Stimulated activated CD8-positive, alpha-beta memory T cell treated with anti-CD3 and anti-CD28 coated beads, Interleukin-15, amount 100 ng/mL, for 1 hour (primary cell): ENCODE measurements around the gene GNLY.
"Not testable (repeated sequence)": the region's sequence is repeated elsewhere in the genome, so short reads cannot be mapped to it uniquely, and the experiment has no call there.

Experiments
- DNase-seq: peaks from one replicate; pipeline ENCODE4 v3.0.0-alpha.2; 2020; ENCODE audit warnings: low read depth

The GNLY gene

GRCh38 chr2:85694052-85695025, at the start of gene GNLY:
Gene GNLY, plus strand, starts transcription at chr2:85694358. Its CDS starts 61 bp downstream, at chr2:85694419.
- DNase-seq, result no peak

- no peak for DNase-seq
Observed at GRCh38 chr2:85644909-85645308, 49.2 kb upstream of the GNLY start.

DNA sequence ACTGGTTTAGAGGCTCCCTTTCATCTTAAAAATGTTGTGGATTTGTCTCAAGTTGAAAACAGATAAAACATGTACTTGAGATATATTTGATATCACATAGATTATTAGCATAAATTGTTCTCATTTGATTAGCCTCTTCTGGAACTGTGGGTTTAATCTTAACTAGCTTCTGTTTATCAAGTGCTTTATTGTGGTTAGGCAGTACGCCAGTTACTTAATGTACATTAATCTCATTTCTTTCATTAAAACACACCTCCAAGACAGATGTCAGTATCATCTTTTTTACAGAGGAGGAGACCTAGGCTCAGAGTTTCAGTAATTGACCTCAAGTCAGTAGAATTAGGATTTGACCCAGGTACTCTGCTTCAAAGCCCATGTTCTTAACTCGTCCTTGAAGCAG, 48.0 kb upstream of the GNLY start:
- DNase-seq, result no peak

DNA sequence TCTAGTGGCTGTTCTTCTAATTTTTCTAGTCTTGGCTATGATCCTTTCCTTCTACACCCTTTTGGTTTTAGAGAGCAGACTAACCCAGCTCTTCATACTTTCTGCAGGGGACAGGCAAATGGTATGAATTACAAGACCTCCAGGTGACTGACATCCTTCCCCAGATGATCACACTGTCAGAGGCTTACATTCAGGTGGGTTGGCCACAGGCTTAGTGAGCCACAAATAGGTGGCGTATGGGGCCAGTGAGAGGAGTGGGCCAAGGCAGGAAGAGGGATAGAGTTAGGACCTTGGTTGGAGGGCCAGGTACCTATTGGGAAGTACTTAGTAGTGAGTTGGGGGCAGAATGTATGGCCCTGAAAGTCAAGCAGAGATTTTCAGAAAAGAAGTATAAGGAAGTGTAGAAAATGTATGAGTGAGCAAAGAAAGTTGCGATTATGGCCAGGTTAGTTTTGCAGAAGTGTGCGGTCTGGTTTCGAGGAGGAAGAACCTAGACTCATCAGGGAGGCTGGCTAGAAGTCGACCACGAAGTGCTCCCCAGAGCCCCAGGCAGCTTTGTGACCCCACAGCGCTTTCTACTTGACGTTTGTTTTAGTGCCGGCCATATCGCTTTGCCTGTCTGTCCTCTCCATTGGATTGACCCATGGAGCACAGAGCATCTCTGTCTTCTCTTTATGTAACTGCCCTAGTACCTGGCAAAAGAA, 46.2 kb upstream of the GNLY start:
- DNase-seq, result no peak

GRCh38 chr2:85648619-85649018, 45.5 kb upstream of the GNLY start:
- DNase-seq, result no peak

GRCh38 chr2:85649201-85650190, 44.7 kb upstream of the GNLY start:
- DNase-seq, result no peak

DNA sequence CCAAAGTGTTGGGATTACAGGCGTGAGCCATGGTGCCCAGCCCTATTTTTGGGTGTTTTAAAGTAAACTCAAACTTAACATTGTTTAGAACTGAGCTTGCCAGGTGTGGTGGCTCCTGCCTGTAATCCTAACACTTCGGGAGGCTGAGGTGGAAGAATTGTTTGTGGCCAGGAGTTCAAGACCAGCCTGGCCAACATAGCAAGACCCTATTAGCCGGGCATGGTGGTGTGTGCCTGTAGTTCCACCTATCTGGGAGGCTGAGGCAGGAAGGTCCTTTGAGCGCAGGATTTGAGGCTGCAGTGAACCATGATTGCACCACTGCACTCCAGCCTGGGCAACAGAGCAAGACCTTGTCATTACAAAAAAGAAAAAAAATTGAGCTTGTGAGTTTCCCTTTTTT, 43.7 kb upstream of the GNLY start:
- DNase-seq, result no peak

DNA sequence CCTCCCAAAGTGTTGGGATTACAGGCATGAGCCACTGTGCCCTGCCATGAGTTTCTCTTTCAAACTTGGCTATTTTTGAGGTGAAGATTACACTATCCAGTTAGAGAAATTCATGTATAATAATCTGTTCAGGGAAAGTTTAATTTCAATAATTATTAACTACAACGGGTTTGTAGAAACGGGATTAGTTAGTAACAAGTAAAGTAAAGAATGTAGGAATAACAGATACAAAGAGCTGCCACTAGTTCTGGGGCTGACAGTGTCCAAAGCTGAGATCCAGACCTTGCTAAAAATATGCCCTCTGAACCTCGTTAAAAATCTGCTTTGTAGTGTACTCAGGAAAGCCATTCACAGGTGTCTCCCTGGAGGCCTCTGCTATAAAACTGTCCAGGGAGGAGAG, 43.1 kb upstream of the GNLY start:
- DNase-seq, result no peak

DNA sequence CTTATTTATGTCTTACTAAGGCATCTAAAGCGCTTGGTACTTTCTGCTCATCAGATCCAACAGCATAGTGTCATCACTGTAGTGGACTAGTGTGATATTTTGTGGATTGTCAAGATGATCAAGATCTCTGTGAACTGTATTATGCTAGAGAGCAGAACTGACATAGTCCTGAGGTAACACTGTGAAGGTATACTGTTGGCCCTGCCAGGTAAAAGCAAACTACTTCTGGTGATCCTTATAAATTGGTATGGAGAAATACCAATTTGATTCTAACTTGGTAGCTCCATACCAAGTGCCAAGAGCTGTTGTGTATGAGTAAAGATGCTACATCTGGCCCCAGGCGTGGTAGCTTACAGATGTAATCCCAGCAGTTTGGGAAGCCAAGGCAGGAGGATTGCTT, 42.1 kb upstream of the GNLY start:
- DNase-seq, result no peak

- DNase-seq, result no peak
Observed at GRCh38 chr2:85653996-85654395, 40.2 kb upstream of the GNLY start.

GRCh38 chr2:85655961-85656417, 38.2 kb upstream of the GNLY start:
- DNase-seq, result no peak

- DNase-seq, result no peak
Observed at GRCh38 chr2:85656468-85656867, 37.7 kb upstream of the GNLY start.

DNA sequence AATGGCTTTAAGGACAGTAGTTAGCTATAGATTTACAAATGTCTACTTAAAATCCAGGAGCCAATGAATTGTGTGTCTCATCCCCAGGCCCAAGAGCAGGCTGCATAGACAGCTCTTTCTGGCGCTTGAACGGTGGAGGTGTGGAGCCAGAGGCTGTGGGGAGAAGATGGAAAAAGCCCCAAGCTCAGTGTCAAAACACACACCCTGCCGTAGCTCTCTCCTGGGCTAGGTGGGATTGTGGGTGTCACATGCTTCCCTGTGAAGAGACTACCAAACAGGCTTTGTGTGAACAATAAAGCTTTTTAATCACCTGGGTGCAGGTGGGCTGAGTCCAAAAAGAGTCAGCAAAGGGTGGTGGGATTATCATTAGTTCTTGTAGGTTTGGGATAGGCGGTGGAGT, 36.8 kb upstream of the GNLY start:
- DNase-seq, result not testable (repeated sequence)

GRCh38 chr2:85659324-85659981, 34.7 kb upstream of the GNLY start:
- DNase-seq, result no peak

DNA sequence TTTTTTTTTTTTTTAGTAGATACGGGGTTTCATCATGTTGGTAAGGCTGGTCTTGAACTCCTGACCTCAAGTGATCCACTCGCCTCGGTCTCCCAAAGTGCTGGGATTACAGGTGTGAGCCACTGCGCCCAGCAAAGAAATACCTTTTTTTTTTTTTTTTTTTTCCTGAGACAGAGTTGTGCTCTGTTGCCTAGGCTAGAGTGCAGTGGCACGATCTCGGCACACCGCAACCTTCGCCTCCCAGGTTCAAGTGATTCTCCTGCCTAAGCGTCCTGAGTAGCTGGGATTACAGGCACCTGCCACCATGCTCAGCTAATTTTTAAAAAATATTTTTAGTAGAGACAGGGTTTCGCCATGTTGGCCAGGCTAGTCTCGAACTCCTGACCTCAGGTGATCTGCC, 33.9 kb upstream of the GNLY start:
- DNase-seq, result not testable (repeated sequence)

DNA sequence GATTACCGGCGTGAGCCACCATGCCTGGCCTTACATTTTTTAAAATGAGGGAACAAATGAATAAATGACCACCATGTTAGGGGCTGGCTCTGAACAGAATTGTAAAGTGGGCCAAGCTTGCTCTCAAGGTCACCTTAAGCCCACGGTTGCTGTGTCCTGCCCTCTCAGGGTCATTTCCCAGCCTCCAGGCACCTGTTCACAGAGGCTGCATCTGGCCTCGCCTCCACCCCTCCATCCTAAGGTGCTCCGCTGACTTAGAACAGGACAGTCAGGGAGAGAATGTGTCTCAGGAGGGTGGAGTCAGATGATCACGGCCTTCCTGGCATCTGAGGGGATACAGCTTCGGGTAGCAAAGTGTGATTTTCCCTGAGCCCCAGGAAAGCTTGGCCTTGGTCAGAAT, 33.4 kb upstream of the GNLY start:
- no peak for DNase-seq

DNA sequence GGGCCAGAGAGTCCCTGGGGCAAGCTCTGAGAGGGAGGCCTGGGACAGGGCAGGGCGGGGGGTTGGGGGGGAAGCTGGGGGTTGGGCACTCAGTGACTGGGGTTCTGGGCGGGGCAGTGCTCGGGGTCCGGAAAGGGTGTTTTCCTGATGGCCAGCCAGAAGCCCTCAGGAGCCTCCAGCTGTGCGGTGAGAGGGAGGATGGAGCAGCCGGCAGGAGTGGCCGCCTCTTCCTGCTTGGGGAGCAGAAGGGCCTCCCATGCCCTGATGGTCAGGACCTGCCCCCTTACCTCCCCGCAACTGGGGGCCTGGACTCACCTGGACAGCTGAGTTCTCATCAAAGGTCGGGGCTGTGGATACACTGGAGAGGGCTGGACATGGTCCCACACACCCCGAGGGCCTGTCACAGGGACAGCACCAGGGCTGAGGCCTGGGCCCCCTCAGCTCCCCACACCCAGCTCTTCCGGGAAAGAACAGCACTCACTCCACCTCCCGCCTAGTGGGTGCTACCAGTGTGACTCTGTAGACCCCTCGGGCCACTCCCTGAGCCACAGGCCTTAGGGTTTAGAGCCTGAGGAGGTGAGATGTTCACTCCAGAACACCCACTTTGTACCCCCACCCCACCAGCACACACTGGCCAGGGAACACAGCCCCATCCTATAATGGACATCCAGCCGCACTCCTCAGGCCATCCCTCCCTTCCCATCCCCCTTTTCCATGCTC, 32.9 kb upstream of the GNLY start:
- no peak for DNase-seq

DNA sequence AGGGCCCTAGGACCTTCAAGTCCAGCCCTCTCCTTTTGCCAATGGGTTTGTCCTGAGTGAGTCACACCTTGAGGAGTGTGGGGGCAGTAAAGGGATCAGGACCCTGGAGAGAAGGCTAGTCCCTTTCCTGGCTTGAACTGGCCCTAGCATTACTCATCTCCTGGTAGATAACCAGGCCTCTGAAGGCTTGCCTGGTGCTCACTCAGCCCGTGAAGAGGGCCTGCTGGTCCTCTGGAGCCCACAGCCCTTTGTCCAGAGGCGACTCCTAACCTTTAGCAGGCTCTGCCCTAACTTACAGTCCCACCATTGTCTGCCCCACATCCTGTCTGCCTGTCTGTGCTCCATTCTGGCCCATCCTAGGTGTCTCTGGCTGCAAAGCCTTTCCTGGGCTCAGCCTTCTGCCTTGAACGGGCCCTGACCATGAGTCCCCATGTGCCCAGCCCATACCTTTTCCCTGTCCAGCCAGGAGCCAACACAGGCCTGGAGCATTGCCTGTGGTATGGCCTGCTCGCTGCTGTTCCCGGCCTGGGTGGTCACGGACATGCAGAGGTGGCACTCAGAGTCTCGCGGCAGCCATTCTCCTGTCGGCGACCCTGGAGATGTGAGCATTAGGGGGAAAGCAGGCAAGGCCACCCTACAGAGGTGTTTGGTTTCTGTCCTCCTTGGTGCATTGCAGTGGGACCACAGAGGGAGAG, 31.1 kb upstream of the GNLY start:
- no peak for DNase-seq

- no peak for DNase-seq
Observed at GRCh38 chr2:85663594-85664565, 30.3 kb upstream of the GNLY start.
